GM21528 (cell line): ENCODE data around the gene COL4A2.
A peak's percentile ranks its signal among the peaks of the same experiment; 100 is the strongest.
"Not testable (repeated sequence)": the region's sequence is repeated elsewhere in the genome, so short reads cannot be mapped to it uniquely, and the experiment has no call there.

ENCODE experiments used
- ATAC-seq: cut with Tn5 transposase; IDR thresholded peaks from one replicate; pipeline ENCODE4 v1.9.1; 2021; ENCODE audit warnings: mild to moderate bottlenecking, moderate library complexity; ENCODE audit not compliant: unreplicated experiment, low FRiP score

The COL4A2 gene

GRCh38 chr13:110374431-110375370 lies 67.6 kb downstream of the COL4A2 start:
- ATAC-seq, result no peak

- ATAC-seq, result no peak
Measured at GRCh38 chr13:110376120-110376519, 69.0 kb downstream of the COL4A2 start.

DNA sequence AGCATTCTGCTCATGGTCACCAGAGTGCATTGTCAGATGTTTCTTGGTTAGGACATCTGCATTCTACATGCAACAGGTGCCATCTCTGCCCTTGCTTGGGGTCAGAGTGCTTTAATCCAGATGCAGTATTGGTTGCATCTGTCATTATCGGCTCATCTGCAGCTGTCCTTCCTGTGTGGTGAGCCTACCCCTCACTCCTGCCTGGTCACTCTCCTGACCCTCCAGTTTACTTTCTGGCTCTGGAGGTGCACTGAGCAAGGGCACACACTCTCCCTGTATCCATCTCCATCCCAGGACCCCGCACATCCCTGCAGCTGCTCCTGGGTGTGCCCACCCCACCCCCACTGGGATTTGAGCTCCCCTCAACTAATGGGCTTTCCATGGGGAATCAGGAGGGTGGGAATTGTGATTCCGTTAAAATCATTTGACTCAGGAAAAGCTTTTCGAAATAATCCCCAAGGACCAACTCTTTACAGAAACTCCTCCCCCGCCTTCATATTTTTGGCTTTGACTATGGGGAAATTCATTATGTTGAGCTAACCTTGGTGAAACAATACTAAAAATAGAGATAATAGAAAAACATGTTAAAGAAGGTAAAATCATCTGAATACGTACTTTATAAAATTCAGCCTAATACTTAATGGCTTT lies 70.2 kb downstream of the COL4A2 start:
- no peak for ATAC-seq

DNA sequence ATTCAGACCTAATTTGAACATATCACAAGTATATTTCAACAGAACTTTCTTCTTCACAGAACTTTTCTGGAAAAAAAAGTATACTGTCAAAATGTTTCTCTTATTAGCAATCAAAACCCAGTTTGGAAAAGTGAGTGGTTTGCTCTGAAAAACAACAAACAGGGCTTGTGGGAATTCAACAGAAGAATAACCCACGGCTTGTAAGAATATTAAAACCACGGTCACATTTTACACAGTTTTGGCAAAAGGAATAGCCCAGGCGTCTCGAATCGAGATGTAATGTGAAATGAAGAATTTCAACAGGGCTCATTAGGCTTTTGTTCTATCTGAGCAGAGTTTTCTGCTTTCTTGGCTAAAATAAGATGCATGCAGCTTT lies 70.7 kb downstream of the COL4A2 start:
- no peak for ATAC-seq

DNA sequence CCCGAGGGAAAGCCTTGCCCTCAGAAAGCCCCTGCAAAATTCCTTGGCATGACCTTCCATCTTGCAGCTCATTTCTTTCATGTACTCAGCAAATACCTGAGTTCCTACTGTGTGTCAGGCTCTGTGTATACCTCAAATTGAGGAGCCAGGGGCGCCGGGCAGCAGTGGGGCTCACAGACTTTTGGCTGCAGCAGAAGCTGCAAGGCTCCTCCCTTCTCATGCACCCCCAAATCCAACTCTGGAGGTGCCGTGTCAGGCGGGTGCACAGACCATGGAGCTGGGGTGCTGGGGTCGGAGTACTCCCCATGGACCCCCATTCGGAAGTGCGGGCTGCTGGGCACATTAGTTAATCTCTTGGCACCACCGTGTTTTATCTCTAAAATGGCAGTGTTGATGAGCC lies 72.3 kb downstream of the COL4A2 start:
- ATAC-seq, result no peak

DNA sequence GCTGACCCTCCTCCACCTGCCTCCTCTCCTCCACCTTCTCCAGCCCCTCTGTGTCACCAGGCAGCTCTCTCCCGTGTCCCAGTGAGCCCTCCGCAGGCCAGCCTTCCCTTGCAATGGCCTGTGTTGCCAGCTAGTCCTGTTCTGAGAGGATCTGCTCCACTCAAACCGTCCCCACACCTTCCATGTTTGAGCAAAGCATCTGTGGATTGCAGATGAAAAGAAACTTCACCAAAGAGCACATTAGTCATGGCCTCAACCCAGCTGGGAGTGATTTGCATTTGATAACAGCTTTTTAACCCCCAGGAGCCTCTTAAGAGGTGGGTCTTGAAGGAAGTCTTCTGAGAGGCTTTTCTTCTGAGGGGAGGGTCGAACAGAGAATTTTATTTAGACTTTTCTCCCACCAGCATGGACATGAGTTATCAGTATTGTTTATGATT lies 72.8 kb downstream of the COL4A2 start:
- ATAC-seq, result no peak

DNA sequence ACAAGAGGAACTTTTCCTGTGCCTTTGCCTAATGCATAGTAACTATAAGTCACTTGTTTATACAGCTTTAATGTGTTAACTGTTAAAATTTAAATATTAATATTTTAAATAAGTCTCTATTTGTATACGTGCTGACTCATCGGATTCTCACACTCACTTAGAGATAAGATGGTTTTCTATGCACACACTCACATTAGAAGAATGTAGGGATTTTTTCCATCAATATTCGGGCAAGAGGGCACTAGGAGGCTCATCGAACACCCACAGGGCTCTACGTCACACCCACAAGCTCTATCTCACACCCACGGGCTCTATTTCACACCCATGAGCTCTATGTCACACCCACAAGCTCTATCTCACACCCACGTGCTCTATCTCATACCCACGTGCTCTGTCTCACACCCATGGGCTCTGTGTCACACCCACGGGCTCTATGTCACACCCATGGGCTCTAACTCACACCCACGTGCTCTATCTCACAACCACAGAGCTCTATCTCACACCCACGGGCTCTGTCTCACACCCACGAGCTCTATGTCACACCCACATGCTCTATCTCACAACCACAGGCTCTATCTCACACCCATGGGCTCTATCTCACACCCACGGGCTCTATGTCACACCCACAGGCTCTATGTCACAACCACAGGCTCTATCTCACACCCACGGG lies 73.4 kb downstream of the COL4A2 start:
- no peak for ATAC-seq

GRCh38 chr13:110381029-110381360 lies 73.9 kb downstream of the COL4A2 start:
- no peak for ATAC-seq

DNA sequence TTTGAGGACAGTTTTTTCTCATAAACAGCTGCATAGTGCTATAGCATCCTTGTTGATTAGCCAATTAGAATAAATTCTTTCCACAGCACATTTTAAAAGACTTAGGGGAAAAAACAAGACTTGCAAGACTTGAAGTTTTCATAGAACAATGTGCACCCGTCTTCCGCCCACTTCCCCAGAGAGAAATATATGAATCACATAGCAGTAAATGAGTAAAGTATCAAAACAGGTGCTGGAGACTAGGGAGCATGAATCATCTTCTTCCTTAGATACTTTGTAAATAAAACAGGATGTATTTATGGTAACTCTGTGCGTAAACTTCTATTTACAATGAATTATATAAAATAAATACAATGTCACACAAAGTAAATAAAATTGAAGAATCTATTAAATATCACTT lies 75.1 kb downstream of the COL4A2 start:
- no peak for ATAC-seq

- no peak for ATAC-seq
Measured at GRCh38 chr13:110382830-110383229, 75.7 kb downstream of the COL4A2 start.

DNA sequence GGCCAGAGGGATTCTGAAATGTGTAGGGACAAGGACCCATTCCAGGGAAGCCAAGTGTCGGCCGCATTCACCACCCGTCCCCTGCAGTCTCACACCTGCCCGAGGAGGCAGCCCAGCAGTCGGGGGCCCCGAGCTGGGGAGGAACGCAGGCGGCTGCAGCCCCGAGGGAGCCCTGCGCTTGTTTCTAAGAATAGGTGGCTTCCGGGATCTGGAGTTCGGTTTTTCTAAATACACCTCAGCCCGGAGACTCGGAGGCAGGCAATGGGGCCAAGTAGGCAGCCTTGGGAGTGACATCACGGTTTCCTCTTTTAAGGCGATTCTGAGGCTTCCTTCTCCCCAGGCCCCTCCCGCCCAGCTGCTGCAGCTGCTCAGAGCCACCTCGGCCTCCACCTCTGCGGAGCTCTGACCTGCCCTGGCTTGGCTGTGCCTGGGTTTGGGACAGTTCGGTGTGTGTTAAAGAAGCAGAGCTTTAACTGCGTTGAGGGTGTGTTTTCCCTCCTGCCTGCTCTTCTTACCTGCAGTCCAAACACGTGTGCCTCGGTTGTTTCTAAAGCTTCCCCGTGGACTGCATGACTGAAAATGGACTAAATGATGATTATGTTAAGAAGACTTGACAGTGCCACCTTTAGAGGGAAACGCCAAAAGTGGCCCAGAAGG lies 80.5 kb downstream of the COL4A2 start:
- peak; percentile 90 for ATAC-seq

DNA sequence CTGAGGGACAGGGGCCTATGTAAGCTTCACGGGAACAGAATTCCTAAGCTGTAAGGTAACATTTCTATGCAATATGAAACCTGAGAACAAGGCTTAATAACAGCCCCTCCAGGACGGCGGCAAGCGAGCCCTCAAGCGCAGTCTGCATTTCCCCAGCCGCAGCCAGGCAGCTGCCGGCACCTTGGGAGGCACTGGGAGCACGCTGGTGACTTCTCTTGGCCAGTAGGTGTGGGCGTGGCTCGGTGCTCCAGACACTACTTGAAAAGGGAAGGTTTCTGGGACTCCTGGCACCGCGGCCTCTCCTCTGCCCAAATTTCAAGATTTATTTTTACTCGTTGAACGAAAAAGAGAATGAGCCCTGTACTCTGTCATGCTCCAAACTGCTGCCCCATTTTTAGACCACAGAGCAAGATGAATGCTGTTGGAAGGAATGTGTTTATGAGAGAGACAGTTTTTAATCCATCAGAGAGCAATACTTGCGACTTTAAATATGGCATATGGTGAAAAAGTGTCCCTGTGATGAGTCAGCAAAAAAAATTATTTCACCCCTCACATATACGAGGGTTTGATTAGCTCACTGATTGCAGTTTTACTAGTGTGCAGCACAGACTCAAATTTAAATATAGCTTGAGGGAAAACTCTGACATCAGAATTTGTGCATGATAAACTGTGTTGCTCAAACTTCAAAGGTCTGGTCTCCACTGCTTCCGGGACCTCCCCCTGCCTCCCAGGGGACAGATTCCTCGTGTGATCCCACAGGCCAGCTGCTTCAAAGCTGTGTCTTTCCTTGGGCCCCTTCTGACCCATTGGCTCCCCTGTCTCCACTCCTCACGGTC lies 81.2 kb downstream of the COL4A2 start:
- ATAC-seq, result no peak

- ATAC-seq, result no peak
Measured at GRCh38 chr13:110390567-110390966, 83.5 kb downstream of the COL4A2 start.

DNA sequence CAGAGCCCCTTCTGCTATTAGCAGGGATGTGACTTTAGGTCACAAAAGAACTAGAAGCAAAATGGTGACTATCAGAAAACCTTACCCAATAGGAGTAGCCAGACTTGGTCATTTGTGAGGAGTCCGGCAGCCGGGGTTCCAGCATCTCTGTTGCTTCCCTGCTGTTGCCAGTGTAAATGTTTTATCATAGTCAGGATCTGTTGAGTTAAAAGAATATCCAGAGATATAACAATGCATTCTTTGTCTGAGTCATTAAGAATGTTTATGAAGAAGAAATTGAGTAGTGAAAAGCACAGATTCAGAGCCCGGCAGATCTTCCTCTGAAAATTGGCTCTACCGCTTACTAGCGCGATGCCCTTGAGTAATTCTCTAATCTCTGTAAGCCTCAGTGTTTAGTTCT lies 84.2 kb downstream of the COL4A2 start:
- ATAC-seq, result no peak

GRCh38 chr13:110392510-110393240 lies 85.6 kb downstream of the COL4A2 start:
- ATAC-seq, result no peak

GRCh38 chr13:110393761-110394160 lies 86.7 kb downstream of the COL4A2 start:
- no peak for ATAC-seq

- no peak for ATAC-seq
Measured at GRCh38 chr13:110394371-110394841, 87.3 kb downstream of the COL4A2 start.

- ATAC-seq, result not testable (repeated sequence)
Measured at GRCh38 chr13:110395616-110396015, 88.5 kb downstream of the COL4A2 start.

DNA sequence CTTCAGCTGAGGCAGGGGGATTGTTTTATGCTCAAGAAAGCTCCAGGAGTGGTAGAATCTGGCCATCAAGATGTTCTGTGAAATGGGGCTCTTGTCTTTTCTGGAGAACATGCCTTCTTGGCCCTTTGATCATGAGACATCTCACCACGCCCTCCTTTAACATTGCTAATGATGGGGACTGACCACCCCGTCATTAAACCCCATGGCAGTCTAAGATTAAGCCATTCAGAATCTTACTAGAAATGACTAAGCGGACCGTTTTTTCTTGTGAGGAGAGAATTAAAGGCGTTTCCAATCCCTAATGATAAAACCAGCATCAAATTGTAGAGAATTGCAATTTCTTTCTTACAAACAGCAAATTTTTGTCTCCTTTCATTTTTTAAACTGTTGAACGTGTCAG lies 89.4 kb downstream of the COL4A2 start:
- no peak for ATAC-seq
